ENCODE results near the gene MFRP. TPM values are rescaled to one million over a fixed set of nuclear protein-coding genes. Genes with fewer than 3 reads are reported as not detected.

MFRP gene
- total and polyA plus RNA-seq, 9 of the 15 experiments (the other 6 are each of a cell fraction or from before 2014, with no cell fraction given) = not detected

- TF ChIP-seq RNF219 (CRISPR knock-in tag; IDR thresholded peaks at IDR 0.05) (no peak), ZMIZ1 (IDR thresholded peaks at IDR 0.05; ENCODE audit: low read depth in 2 of 2, low read length in 2 of 2) (peak in 1 of 2 experiments; percentile 20; a peak in 1 of 4 replicates), PURB (CRISPR knock-in tag; IDR thresholded peaks at IDR 0.05; ENCODE audit: low read depth) (no peak), ZNF740 (CRISPR knock-in tag; IDR thresholded peaks at IDR 0.05) (peak; percentile 71; the same call in 1 of the 2 replicates), ZNF740 (tag; IDR thresholded peaks at IDR 0.05) (no peak), TBP (optimal IDR thresholded peaks at IDR 0.05; ENCODE audit: low read depth, low read length) (peak; percentile 58), EZH2 (IDR thresholded peaks at IDR 0.05; ENCODE audit: borderline replicate concordance, low read depth, low read length) (no peak), HMG20A (CRISPR knock-in tag; conservative IDR thresholded peaks at IDR 0.05) (no peak), MTA2 (IDR thresholded peaks at IDR 0.05; ENCODE audit: low read depth) (no peak), RCOR1 (IDR thresholded peaks at IDR 0.05; ENCODE audit: borderline replicate concordance in 1 of 2, low read depth in 2 of 2, low read length in 2 of 2) (peak in 1 of 2 experiments; percentile 31; a peak in 2 of 4 replicates), CCNT2 (IDR thresholded peaks at IDR 0.05; ENCODE audit: borderline replicate concordance, extremely low read depth, insufficient read length, low read depth, low read length) (no peak), EP300 (IDR thresholded peaks at IDR 0.05; ENCODE audit: low read length) (no peak), ERF (CRISPR knock-in tag; IDR thresholded peaks at IDR 0.05) (no peak), PRDM10 (IDR thresholded peaks at IDR 0.05; ENCODE audit: partially characterized antibody) (peak; percentile 47), ZNF124 (CRISPR knock-in tag; IDR thresholded peaks at IDR 0.05) (no peak)
Observed at GRCh38 chr11:119318240-119319135, 28.0 kb downstream of the MFRP start (continued).

Data from K562 (cell line).